GM12801 (cell line): ENCODE data around the gene PCDH7.

Source experiments
- TF ChIP-seq, protein P1 (sequence below): IDR thresholded peaks from one replicate; pipeline ENCODE4 v1.5.1; 2011; ENCODE audit warnings: control low read depth; ENCODE audit not compliant: insufficient read length; ENCODE audit errors: extremely low read depth

The PCDH7 gene

DNA sequence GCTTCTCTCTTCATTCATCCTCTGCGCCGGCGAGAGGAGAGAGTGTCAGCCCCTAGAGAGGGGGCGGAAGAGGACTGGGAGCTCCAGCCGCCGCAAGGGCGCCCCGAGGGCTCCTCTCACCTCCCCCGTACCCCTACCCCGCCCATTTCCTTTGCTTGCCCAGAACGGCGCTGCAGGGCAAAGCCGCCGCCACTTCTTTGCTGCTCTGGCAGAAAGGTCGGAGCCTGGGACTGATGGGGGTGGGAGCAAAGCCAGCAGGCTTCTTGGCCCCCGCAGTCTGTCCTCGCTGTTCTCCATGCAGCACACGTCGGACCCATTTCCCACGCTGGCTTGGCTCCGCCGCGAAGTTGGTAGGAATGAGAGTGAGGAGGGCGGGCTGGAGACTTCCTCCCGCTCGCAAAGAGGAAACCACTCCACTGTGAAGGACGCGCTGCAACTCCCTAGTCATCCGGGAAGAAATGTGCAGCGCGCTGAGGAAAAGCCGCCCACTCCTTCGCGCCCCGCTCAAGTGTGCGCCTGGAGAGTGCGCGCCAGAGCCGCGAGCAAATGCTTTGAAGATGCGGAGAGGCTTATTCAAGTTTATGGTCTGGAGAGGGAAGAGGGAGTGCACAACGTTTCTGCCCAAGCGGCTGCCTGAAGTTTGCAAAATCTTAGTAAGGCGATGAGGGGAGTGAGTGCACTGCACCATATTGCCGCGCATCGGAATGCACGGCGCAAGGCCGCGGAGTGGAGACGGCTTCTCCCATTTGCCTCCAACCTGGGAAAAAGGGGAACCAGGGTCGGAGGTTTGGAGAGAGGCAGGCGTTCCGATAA lies 2.8 kb upstream of the PCDH7 start:
- TF ChIP-seq, protein P1, sequence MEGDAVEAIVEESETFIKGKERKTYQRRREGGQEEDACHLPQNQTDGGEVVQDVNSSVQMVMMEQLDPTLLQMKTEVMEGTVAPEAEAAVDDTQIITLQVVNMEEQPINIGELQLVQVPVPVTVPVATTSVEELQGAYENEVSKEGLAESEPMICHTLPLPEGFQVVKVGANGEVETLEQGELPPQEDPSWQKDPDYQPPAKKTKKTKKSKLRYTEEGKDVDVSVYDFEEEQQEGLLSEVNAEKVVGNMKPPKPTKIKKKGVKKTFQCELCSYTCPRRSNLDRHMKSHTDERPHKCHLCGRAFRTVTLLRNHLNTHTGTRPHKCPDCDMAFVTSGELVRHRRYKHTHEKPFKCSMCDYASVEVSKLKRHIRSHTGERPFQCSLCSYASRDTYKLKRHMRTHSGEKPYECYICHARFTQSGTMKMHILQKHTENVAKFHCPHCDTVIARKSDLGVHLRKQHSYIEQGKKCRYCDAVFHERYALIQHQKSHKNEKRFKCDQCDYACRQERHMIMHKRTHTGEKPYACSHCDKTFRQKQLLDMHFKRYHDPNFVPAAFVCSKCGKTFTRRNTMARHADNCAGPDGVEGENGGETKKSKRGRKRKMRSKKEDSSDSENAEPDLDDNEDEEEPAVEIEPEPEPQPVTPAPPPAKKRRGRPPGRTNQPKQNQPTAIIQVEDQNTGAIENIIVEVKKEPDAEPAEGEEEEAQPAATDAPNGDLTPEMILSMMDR = no peak

DNA sequence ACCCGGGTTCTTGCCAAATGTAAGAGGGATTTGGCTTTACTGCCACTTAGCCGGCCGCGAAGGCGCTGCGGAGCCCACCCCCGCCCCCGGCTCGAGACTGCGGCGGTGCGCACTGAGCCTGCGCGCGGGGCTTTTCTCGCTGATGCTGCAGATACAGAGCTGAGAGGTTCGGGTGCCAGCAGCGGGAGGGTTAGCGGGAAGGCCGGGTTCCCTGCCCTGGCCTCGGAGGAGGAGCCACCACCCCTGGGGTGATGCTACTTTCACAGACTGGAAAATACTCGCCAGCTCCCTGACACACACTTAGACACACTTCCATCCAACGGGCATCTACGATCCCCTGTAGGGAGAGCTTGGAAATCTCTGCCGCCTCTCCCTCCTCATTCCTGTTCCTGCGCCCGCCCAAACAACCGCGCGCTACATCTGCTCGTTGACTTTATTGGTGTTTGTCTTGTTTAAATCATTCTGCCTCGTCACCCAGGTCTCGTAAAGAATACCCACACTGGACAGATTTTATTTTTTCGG lies 2.1 kb upstream of the PCDH7 start:
- TF ChIP-seq, protein P1 = no peak

DNA sequence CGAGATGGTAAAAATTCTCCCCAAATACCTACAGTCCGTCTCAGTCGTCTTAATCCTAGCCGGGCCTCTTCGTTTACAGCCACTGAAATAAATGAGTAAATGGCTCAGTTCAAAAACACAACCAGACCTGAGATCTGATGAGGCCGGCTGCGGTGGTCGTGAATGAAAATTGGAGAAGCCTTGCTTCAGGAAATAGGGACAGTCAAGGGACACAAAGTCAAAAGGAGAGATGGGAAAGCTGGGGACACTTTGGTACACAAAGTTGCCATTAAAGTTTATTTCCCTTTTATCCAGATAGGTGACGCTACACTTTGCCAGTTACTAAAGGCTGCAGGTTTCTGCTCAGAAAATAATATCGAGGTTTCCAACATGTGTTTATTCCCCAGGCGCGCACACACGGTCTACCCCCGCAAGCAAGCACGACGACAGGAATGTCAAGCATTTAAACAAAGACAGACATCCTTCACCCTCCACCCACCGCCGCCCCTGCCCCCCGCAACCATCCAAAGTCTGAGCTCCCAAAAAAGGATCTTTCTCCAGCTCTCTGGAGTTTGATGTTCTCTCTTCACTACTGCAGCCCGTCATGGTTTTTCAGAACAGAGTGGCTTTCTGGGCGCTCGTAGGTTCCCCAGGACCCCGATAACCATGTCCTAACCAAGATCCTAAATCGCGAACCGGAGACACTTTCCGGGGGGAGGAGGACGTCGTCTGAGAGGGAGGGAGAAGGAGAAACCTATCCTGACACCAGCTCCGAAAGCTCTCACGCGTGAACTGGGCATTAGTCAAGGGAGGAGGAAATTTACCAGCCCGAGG lies 1.3 kb upstream of the PCDH7 start:
- TF ChIP-seq, protein P1 = no peak

DNA sequence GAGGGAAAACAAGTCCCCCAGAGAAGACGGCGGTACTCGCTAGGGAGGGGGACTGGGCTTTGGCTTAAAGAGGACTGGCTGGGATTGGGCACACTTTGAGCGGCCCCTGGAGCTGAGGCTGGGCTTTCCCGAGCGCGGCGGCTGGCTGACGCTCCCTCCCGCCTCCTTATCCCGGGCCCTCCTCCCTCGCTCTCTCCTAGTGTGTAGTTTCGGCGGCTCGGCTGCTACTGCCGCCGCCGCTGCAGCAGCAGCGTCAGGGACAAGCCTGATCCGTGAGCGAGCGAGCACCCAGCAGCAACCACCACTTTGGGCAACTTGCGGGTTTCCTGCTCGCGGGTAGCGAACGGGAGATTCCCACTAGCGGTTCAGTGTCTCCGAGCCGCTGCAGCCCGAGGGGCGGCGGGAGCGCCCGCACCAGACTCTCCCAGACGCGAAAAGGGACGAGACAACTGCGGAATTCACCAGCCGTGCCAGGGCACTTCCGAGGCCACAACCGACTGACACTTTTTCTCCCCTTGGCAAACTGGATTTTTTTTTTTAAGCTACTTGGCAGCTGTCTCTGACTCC lies 632 bp upstream of the PCDH7 start:
- TF ChIP-seq, protein P1 = no peak

DNA sequence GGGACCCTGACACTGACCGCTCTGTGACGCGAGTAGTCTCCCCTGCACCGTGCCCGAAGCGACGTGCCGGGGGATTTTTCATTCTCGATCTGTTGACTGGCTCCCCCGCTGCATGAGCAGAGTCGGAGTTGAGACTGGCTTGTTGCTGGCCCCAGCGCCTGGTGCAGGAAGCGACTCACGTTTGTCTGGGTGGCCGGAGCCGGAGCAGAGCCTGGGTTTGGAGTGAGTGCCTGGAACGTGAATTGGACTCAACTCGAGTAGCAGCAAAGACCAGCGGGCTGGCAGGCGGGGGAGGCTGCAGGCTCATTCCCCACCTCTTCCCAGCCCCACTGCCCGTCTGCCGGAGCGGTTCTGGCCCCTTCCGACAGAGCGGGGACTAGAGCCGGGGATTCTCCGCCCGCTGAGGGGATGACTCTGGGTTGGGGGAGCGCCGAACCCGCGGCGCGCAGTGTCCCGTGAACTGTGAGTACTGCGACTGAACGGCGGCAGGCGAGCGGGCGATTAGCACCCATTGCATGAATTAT lies 554 bp downstream of the PCDH7 start:
- TF ChIP-seq, protein P1 = no peak

DNA sequence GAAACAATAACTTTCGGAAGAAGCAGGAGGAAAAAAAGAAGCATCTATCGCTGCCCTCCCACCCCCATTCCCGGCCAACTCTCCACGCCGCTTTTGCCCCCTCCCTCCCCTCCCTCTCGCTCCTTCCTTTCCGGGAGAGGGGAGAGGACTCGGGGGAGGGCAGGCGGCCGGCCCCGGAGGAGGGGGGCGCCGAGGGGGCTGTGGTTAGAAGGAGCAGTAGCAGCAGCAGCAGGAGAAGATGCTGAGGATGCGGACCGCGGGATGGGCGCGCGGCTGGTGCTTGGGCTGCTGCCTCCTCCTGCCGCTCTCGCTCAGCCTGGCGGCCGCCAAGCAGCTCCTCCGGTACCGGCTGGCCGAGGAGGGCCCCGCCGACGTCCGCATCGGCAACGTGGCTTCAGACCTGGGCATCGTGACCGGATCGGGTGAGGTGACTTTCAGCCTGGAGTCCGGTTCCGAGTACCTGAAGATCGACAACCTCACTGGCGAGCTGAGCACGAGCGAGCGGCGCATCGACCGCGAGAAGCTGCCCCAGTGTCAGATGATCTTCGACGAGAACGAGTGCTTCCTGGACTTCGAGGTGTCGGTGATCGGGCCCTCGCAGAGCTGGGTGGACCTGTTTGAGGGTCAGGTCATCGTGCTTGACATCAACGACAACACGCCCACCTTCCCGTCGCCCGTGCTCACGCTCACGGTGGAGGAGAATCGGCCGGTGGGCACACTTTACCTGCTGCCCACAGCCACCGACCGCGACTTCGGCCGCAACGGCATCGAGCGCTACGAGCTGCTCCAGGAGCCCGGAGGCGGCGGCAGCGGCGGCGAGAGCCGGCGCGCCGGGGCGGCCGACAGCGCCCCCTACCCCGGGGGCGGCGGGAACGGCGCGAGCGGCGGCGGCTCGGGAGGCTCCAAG lies 1.3 kb downstream of the PCDH7 start:
- TF ChIP-seq, protein P1 = no peak
